Measurements from ENCODE around the gene ZNF385A. TPM values are rescaled to one million over a fixed set of nuclear protein-coding genes. Genes with fewer than 3 reads are reported as not detected.

ZNF385A gene
- total RNA-seq, 3 donors from 2014 or later (not counting 1 experiment from before 2014, with no cell fraction given): 5.4 to 9.8 (median 8.9) TPM

DNA sequence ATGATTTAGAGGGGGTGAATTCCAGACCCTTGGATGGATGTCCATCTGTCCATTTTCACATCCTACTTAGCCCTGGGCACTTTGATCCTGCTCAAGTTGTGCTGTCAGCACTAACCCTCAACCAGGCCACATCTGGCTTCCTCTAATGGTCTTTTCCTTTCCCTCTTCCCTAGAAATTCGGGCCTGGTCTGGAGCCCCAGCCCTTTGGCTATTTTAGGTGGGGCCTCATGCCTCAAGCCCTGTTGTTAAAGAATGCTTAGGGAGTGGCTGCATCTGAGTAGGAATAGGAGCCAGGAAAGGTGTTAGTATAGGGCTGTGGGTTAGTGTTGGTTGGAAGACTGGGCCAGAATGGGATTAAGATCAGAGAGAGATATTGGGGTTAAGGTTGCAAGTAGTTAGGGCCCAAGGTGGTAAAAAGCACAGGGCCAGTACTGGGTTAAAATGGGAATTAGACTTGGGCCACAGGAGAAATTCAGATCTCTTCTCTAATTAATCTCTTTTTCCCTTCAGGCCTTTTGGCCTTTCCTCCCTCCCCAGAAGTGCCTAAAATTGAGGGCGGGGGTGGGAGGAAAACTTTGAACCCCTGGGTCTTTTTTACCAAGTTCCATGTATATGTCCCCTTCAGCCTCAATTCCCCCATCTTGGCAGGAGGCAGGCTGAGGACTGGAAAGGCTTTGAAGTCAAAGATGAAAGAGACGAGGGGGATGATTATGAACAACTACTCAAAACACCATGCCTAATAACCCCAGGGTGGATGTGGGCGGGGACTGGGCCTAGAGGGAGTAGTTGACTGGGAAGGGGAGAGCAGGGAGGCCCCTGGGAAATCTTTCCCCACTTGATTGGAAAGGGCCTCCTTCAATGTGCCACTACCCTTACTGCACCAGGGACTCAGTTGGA is 4.0 kb upstream of the ZNF385A start:
- Histone ChIP-seq H3K36me3 (ENCODE audit: control insufficient read depth, insufficient read depth, low read length) (peaks cover 3% of the 10 kb centered on the region), H3K27ac (ENCODE audit: low read length) (no peak overlapping the region), H3K4me1 (ENCODE audit: control insufficient read depth, insufficient read depth, low read length) (peaks cover 56% of the 10 kb centered on the region), H3K9me3 (ENCODE audit: control insufficient read depth, insufficient read depth, low read length) (no peaks in the 10 kb centered on the region), H3K27me3 (ENCODE audit: control insufficient read depth, insufficient read depth, low read length) (no peaks in the 10 kb centered on the region), H3K4me3 (ENCODE audit: low read length) (no peak overlapping the region)
- Mint-ChIP-seq H3K4me3 (peak overlapping the region; percentile 25), H3K9me3 (no peaks in the 10 kb centered on the region), H3K27me3 (ENCODE audit: low read depth in 2 of 2) (no peaks in the 10 kb centered on the region), H3K27ac (peak overlapping the region in 1 of 2 donors; percentile 17), H3K36me3 (no peaks in the 10 kb centered on the region), H3K4me1 (peaks cover 11 to 23% of the 10 kb centered on the region in 2 donors)
- ATAC-seq (no peak), DNase-seq (no peak)
- TF ChIP-seq, protein P1, sequence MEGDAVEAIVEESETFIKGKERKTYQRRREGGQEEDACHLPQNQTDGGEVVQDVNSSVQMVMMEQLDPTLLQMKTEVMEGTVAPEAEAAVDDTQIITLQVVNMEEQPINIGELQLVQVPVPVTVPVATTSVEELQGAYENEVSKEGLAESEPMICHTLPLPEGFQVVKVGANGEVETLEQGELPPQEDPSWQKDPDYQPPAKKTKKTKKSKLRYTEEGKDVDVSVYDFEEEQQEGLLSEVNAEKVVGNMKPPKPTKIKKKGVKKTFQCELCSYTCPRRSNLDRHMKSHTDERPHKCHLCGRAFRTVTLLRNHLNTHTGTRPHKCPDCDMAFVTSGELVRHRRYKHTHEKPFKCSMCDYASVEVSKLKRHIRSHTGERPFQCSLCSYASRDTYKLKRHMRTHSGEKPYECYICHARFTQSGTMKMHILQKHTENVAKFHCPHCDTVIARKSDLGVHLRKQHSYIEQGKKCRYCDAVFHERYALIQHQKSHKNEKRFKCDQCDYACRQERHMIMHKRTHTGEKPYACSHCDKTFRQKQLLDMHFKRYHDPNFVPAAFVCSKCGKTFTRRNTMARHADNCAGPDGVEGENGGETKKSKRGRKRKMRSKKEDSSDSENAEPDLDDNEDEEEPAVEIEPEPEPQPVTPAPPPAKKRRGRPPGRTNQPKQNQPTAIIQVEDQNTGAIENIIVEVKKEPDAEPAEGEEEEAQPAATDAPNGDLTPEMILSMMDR (IDR thresholded peaks at IDR 0.05): no peak
- intact Hi-C loops (cut with micrococcal nuclease): no loop called here
- WGBS (ENCODE audit: insufficient coverage): 57% methylated on average over 2 of the region's 4 CpGs

DNA sequence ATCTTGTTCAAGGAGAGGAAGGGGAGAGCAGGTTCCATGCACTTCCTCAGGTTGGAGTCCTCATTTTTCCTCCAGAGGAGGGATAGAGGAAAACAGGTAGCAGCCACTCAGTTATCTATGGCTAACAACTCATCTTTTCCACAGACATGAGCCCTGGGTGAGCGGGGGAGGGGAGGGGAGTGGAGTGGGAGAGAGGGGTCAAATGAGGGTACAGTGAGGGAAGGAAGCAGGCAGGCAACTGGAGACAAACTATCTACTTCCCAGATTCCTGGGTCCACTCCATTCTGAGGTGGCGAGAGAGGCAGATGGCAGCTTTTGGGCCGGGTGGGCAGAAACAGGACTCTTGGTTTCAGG is 2.6 kb upstream of the ZNF385A start:
- 95% methylated on average over 3 of the region's 3 CpGs for WGBS (ENCODE audit: insufficient coverage)
- Mint-ChIP-seq H3K4me1 (peaks cover 6 to 22% of the 10 kb centered on the region in 2 donors), H3K27ac (no peak overlapping the region), H3K27me3 (ENCODE audit: low read depth in 2 of 2) (no peaks in the 10 kb centered on the region), H3K9me3 (no peaks in the 10 kb centered on the region), H3K36me3 (no peaks in the 10 kb centered on the region), H3K4me3 (no peak overlapping the region)
- DNase-seq (no peak), ATAC-seq (no peak)
- no peak overlapping the region for H3K27ac ChIP-seq (ENCODE audit: low read length)
- TF ChIP-seq, protein P1 (IDR thresholded peaks at IDR 0.05): no peak
- H3K4me1 ChIP-seq (ENCODE audit: control insufficient read depth, insufficient read depth, low read length): peaks cover 49% of the 10 kb centered on the region
- no peaks in the 10 kb centered on the region for H3K27me3 ChIP-seq (ENCODE audit: control insufficient read depth, insufficient read depth, low read length)
- intact Hi-C loops (cut with micrococcal nuclease): no loop called here
- H3K36me3 ChIP-seq (ENCODE audit: control insufficient read depth, insufficient read depth, low read length): peaks cover 2% of the 10 kb centered on the region
- H3K4me3 ChIP-seq (ENCODE audit: low read length): no peak overlapping the region
- no peaks in the 10 kb centered on the region for H3K9me3 ChIP-seq (ENCODE audit: control insufficient read depth, insufficient read depth, low read length)

DNA sequence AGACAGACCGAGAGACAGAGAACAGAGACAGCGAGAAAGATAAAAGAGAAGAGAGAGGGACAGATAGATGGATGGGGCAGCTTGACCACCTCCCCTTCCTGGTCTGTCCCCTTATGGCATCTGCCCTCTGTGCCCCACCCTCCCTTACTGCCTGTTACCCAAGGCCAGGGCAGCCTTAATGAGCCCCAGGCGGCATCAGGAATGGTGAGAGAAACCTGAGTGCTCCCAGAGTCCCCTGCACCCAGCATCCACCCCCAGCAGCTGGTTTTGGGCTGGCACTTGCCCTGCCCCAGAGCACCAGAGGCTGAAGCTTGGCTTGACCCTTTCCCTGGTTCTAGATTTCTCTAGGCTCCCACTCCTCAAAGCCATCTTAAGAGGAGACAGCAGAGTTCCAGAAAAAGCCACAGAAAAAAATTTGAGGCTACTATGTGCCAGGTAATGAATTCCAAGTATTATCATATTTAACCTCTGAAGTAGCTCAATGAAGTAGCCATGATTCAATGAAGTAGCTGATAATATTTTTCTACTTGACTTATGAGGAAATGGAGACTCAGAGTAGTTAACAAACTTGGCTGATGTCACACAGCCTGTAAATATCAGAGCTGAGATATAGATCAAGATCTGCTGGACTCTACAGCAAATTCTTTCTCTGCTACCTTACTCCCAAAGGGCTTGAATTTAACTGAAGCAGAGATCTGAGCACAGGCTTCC is 2.0 kb upstream of the ZNF385A start:
- Histone ChIP-seq H3K27ac (ENCODE audit: low read length) (no peak overlapping the region), H3K36me3 (ENCODE audit: control insufficient read depth, insufficient read depth, low read length) (no peaks in the 10 kb centered on the region), H3K27me3 (ENCODE audit: control insufficient read depth, insufficient read depth, low read length) (no peaks in the 10 kb centered on the region), H3K4me1 (ENCODE audit: control insufficient read depth, insufficient read depth, low read length) (peaks cover 44% of the 10 kb centered on the region), H3K4me3 (ENCODE audit: low read length) (no peak overlapping the region), H3K9me3 (ENCODE audit: control insufficient read depth, insufficient read depth, low read length) (no peaks in the 10 kb centered on the region)
- Mint-ChIP-seq H3K4me3 (no peak overlapping the region), H3K4me1 (peaks cover 1 to 16% of the 10 kb centered on the region in 2 donors), H3K9me3 (no peaks in the 10 kb centered on the region), H3K36me3 (no peaks in the 10 kb centered on the region), H3K27me3 (ENCODE audit: low read depth in 2 of 2) (no peaks in the 10 kb centered on the region), H3K27ac (no peak overlapping the region)
- TF ChIP-seq, protein P1 (IDR thresholded peaks at IDR 0.05): no peak
- DNase-seq (no peak), ATAC-seq (no peak)
- WGBS (ENCODE audit: insufficient coverage): 92% methylated on average over 3 of the region's 3 CpGs
- intact Hi-C loops (cut with micrococcal nuclease): no loop called here

All from natural killer cell (primary cell).